ENCODE results near the gene SPATC1L.
"Not testable (repeated sequence)": the region's sequence is repeated elsewhere in the genome, so short reads cannot be mapped to it uniquely, and the experiment has no call there.

SPATC1L gene

DNA sequence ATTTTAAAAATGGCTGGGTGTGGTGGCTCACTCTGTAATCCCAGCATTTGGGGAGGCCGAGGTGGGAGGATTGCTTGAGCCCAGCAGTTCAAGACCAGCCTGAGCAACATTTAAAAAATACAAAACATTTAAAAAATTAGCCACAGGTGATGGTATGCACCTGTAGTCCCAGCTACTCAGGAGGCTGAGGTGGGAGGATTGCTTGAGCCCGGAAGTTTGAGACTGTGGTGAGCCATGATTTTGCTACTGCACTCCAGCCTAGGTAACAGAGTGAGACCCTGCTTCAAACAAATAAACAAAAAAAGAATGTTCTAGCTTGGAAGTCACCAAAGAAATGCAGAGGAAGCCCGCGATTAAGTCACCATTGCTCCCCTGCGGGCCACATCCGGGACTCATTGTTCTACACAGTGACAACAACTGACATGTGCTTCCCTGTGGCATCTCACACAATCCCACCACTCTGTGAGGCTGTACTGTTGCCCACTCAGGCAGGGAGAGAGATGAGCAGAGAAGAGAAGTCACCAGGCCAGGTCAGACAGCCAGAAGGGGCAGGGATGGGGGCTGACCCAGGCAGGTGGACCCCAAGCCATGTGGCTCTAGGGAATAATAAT is 18.4 kb upstream of the SPATC1L start:
- TF ChIP-seq, protein P1, sequence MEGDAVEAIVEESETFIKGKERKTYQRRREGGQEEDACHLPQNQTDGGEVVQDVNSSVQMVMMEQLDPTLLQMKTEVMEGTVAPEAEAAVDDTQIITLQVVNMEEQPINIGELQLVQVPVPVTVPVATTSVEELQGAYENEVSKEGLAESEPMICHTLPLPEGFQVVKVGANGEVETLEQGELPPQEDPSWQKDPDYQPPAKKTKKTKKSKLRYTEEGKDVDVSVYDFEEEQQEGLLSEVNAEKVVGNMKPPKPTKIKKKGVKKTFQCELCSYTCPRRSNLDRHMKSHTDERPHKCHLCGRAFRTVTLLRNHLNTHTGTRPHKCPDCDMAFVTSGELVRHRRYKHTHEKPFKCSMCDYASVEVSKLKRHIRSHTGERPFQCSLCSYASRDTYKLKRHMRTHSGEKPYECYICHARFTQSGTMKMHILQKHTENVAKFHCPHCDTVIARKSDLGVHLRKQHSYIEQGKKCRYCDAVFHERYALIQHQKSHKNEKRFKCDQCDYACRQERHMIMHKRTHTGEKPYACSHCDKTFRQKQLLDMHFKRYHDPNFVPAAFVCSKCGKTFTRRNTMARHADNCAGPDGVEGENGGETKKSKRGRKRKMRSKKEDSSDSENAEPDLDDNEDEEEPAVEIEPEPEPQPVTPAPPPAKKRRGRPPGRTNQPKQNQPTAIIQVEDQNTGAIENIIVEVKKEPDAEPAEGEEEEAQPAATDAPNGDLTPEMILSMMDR (conservative IDR thresholded peaks at IDR 0.05), result no peak
- H3K27ac ChIP-seq, result no peak overlapping the region

DNA sequence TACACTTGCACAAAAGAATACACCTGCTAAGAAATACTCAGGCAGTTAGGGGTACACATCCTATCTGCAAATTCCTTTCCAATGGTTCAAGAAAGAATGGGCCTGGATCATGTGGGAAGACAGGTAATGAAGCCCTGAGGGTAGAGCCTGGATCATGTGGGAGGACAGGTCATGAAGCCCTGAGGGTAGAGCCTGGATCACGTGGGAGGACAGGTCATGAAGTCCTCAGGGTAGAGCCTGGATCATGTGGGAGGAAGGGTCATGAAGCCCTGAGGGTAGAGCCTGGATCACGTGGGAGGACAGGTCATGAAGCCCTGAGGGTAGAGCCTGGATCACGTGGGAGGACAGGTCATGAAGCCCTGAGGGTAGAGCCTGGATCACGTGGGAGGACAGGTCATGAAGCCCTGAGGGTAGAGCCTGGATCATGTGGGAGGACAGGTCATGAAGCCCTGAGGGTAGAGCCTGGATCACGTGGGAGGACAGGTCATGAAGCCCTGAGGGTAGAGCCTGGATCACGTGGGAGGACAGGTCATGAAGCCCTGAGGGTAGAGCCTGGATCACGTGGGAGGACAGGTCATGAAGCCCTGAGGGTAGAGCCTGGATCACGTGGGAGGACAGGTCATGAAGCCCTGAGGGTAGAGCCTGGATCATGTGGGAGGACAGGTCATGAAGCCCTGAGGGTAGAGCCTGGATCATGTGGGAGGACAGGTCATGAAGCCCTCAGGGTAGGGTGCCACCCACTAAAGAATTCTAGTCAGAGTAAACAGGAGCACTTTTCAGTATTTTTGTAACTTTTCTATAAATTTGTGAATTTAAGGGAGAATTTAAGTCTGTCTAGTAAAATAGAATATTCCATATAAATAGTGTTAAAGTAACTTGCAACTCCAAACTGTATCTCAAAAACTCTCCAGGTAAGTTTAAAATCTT is 16.9 kb upstream of the SPATC1L start:
- H3K27ac ChIP-seq, result not testable (repeated sequence)

DNA sequence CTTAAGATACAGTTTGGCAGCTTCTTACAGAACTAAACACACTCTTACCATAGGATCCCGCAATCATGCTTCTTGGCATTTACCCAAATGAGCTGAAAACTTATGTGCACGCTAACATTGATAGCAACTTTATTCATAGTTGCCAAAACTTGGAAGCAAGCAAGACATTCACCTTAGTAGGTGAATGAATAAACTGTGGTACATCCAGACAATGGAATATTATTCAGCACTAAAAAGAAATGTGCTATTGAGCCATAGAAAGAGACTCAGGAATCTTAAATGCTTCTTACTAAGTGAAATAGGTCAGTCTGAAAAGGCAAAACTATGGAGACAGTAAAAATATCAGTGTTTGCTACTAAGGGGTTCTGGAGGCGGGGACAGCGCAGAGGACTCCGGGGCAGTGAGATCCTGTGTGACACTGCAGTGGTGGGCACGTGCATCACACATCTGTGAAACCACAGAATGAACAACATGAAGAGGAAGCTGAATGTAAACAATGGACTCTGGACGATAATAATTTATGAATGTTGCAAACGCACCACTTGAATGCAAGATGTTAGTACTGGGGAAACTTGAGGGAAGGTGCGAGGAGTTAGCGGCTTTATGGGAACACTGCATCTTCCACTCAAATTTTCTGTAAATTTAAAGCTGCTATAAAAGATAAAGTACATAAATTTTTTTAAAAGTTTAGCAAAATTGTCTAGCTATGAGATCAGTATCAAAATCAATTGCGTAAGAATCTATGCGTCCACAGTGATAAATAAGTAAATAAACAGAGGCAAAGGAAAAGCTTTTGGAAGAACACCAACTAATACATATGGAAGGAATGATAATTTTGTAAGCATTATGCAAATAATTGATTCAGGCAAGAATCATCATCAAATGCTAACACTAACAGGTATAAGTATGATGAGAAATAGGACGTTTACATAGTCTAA is 15.4 kb upstream of the SPATC1L start:
- H3K27ac ChIP-seq, result no peak overlapping the region
- TF ChIP-seq, protein P1 (conservative IDR thresholded peaks at IDR 0.05), result no peak

DNA sequence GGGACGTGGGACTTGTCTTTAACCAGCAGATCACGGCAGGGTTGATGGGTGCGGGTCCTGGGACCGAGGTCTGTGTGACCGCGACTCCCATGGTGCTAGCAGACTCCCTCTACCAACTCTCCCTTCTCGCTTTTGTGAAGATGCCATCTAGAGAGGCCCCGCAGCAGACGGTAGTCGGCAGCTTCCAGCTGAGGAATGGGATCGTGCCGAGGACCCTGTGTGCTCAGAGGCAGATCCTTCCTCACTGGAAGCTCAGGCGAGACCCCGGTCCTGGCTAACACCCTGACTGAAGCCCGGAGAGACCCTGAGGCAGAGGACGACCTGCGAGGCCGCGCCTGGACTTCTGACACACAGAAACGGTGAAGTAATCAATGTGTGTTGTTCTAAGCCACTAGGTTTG is 12.5 kb upstream of the SPATC1L start:
- H3K27ac ChIP-seq, result no peak overlapping the region
- TF ChIP-seq, protein P1 (conservative IDR thresholded peaks at IDR 0.05), result no peak

DNA sequence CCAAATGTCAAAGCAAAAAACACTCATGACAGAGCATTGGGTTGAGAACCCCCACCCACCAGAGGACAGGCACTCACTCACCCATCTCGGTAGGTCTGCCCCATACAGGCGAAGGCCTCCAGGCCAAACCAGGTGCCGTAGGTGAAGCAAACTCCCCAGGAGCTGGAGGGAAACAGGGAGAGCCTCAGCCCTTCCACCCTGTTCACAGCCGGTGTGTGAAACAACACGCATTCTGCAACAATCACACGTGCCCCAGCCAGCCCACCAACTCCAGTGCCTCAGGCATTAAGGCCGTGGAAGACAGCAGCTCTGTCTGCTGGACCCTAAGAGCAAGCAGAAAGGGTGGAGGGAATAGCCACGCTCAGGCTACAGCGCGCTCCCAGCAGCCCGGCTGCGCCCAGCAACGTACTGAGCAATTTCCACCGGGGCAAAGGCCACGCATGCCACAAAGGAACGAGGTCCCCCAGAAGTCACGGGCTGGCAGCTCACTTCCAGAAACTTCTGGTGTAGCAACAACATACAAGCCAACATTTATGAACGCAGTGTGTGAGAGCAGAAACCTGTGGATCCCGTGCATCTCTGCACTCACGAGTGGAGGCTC is 11.4 kb upstream of the SPATC1L start:
- TF ChIP-seq, protein P1 (conservative IDR thresholded peaks at IDR 0.05), result no peak
- H3K27ac ChIP-seq, result peak overlapping the region; percentile 3; the same call in 1 of the 2 replicates

DNA sequence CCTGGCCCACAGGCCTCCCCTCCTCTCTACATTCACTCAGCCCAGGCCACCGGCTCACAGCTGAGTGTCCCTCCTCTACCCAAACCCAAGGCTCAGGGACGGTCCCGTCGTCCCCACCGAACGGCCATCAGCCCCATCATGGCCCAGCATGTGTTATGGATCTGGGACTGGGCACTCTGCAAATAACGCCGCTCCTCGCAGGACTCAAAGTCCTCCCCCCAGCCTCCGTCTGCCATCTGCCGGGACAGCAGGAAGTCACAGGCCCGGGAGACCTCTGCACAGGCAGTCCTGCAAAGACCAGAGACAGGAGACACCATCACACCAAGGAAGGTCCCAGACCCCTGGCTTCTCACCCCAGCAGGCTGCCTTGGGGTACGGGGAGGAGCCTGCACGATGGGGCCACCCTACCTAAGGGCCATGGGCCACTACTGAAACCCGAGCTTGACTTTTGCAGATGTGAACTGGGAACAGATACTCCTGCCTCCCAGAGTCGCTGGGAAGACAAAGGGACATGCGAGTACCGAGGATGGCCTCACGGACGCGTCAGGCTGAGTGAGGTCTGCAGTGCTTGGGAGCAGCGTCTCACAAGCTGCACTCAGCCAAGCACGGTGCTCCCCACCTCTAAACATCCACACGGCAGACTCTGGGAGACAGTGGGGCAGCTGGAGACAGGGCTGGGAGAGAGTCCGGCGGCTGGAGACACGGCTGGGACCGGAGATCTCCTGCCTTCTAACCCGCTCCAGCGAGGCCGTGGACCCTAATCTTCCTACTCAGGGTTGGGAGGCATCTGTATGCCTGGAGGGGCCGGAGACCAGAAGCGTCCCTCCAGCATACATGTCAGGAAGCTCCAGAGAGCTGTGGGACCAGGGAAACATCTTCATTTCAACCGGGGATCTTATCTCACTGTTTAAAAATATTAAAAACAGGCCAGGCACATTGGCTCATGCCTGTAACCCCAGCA is 10.4 kb upstream of the SPATC1L start:
- TF ChIP-seq, protein P1 (conservative IDR thresholded peaks at IDR 0.05), result no peak
- peak overlapping the region; percentile 3; the same call in 1 of the 2 replicates for H3K27ac ChIP-seq
